Measurements from ENCODE around the gene DUSP22. TPM values are rescaled to one million over a fixed set of nuclear protein-coding genes. Genes with fewer than 3 reads are reported as not detected.

DUSP22 gene
- total RNA-seq, 1 experiment from 2014 or later, result 18.6 TPM

- no peak overlapping the region for H3K27ac Mint-ChIP-seq (ENCODE audit: unreplicated experiment)
- Histone ChIP-seq H3K9me3 (no peaks in the 10 kb centered on the region), H3K4me1 (no peaks in the 10 kb centered on the region), H3K4me3 (ENCODE audit: low read depth, low read length) (no peak overlapping the region), H3K27me3 (replicated peaks; ENCODE audit: control insufficient read depth, insufficient read depth, low read length) (no peaks in the 10 kb centered on the region), H3K36me3 (ENCODE audit: control insufficient read depth, insufficient read depth, low read length) (no peaks in the 10 kb centered on the region)
- CTCF ChIA-PET, result no interaction called here
- no peak overlapping the region for H3K4me3 Mint-ChIP-seq (ENCODE audit: unreplicated experiment)
- H3K27me3 Mint-ChIP-seq (ENCODE audit: insufficient read depth, unreplicated experiment), result peaks cover 28% of the 10 kb centered on the region
- BruUV-seq (replicated peaks), result no TSS peak
- no peaks in the 10 kb centered on the region for H3K4me1 Mint-ChIP-seq (ENCODE audit: low read depth, unreplicated experiment)
- no peak for DNase-seq
- intact Hi-C loops (cut with micrococcal nuclease; ENCODE audit: unreplicated experiment), result no loop called here
- H3K9me3 Mint-ChIP-seq (ENCODE audit: unreplicated experiment), result no peaks in the 10 kb centered on the region
- no peak for TF ChIP-seq CTCF (IDR thresholded peaks at IDR 0.05; ENCODE audit: insufficient read depth in 1 of 2, low read depth in 1 of 2, low read length in 1 of 2, severe bottlenecking in 1 of 2, unreplicated experiment in 1 of 2)
- H3K36me3 Mint-ChIP-seq (ENCODE audit: insufficient read depth, unreplicated experiment), result no peaks in the 10 kb centered on the region
- POLR2A ChIA-PET, result no interaction called here
Observed at GRCh38 chr6:250676-251075, 41.6 kb upstream of the DUSP22 start.

DNA sequence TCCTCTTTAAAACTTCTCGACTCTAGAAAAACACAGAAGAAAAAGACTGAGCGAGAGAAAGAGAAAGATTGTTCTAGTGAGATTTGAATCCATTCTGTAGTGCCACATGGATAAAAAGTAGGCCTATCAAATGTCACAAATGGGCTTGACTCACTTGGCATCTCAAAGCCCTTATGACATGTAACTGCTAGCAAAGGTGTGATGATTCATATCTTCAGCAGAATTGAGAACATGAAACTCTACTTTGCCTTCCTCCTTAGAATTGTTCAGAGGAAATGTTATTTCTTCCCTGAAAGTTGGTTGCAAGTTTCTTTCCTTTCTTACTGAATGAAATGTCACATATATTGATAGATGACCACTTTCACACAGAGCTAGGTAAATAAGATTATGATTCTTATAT is 40.4 kb upstream of the DUSP22 start:
- Mint-ChIP-seq H3K27me3 (ENCODE audit: insufficient read depth, unreplicated experiment) (peaks cover 23% of the 10 kb centered on the region), H3K9me3 (ENCODE audit: unreplicated experiment) (no peaks in the 10 kb centered on the region), H3K27ac (ENCODE audit: unreplicated experiment) (no peak overlapping the region), H3K4me1 (ENCODE audit: low read depth, unreplicated experiment) (no peaks in the 10 kb centered on the region), H3K36me3 (ENCODE audit: insufficient read depth, unreplicated experiment) (no peaks in the 10 kb centered on the region), H3K4me3 (ENCODE audit: unreplicated experiment) (no peak overlapping the region)
- intact Hi-C loops (cut with micrococcal nuclease; ENCODE audit: unreplicated experiment), result no loop called here
- Histone ChIP-seq H3K4me1 (no peaks in the 10 kb centered on the region), H3K27me3 (replicated peaks; ENCODE audit: control insufficient read depth, insufficient read depth, low read length) (no peaks in the 10 kb centered on the region), H3K9me3 (no peaks in the 10 kb centered on the region), H3K36me3 (ENCODE audit: control insufficient read depth, insufficient read depth, low read length) (no peaks in the 10 kb centered on the region), H3K4me3 (ENCODE audit: low read depth, low read length) (no peak overlapping the region)
- ChIA-PET POLR2A (no interaction called here), CTCF (no interaction called here)
- TF ChIP-seq CTCF (IDR thresholded peaks at IDR 0.05; ENCODE audit: insufficient read depth in 1 of 2, low read depth in 1 of 2, low read length in 1 of 2, severe bottlenecking in 1 of 2, unreplicated experiment in 1 of 2), result no peak
- no TSS peak for BruUV-seq (replicated peaks)
- DNase-seq, result no peak

- H3K4me1 Mint-ChIP-seq (ENCODE audit: low read depth, unreplicated experiment), result no peaks in the 10 kb centered on the region
- no peak for DNase-seq
- H3K27me3 Mint-ChIP-seq (ENCODE audit: insufficient read depth, unreplicated experiment), result peaks cover 20% of the 10 kb centered on the region
- H3K36me3 Mint-ChIP-seq (ENCODE audit: insufficient read depth, unreplicated experiment), result no peaks in the 10 kb centered on the region
- no peak overlapping the region for H3K4me3 Mint-ChIP-seq (ENCODE audit: unreplicated experiment)
- intact Hi-C loops (cut with micrococcal nuclease; ENCODE audit: unreplicated experiment), result no loop called here
- no TSS peak for BruUV-seq (replicated peaks)
- no peaks in the 10 kb centered on the region for H3K9me3 Mint-ChIP-seq (ENCODE audit: unreplicated experiment)
- CTCF ChIA-PET, result no interaction called here
- H3K4me1 ChIP-seq, result no peaks in the 10 kb centered on the region
- H3K36me3 ChIP-seq (ENCODE audit: control insufficient read depth, insufficient read depth, low read length), result no peaks in the 10 kb centered on the region
- POLR2A ChIA-PET, result no interaction called here
- no peaks in the 10 kb centered on the region for H3K27me3 ChIP-seq (replicated peaks; ENCODE audit: control insufficient read depth, insufficient read depth, low read length)
- no peak overlapping the region for H3K27ac Mint-ChIP-seq (ENCODE audit: unreplicated experiment)
- TF ChIP-seq CTCF (IDR thresholded peaks at IDR 0.05; ENCODE audit: insufficient read depth in 1 of 2, low read depth in 1 of 2, low read length in 1 of 2, severe bottlenecking in 1 of 2, unreplicated experiment in 1 of 2), result no peak
- H3K9me3 ChIP-seq, result no peaks in the 10 kb centered on the region
- no peak overlapping the region for H3K4me3 ChIP-seq (ENCODE audit: low read depth, low read length)
Observed at GRCh38 chr6:252775-253535, 39.3 kb upstream of the DUSP22 start.
